CMK (cell line): ENCODE measurements around the gene TRIOBP.
A peak's percentile ranks its signal among the peaks of the same experiment; 100 is the strongest.

Experiments
- DNase-seq: peaks from one replicate; pipeline ENCODE4 v3.0.0-alpha.2; 2010; ENCODE audit warnings: low read depth

The TRIOBP gene

GRCh38 chr22:37672206-37672919 lies 24.5 kb upstream of the TRIOBP start:
- DNase-seq = no peak

DNA sequence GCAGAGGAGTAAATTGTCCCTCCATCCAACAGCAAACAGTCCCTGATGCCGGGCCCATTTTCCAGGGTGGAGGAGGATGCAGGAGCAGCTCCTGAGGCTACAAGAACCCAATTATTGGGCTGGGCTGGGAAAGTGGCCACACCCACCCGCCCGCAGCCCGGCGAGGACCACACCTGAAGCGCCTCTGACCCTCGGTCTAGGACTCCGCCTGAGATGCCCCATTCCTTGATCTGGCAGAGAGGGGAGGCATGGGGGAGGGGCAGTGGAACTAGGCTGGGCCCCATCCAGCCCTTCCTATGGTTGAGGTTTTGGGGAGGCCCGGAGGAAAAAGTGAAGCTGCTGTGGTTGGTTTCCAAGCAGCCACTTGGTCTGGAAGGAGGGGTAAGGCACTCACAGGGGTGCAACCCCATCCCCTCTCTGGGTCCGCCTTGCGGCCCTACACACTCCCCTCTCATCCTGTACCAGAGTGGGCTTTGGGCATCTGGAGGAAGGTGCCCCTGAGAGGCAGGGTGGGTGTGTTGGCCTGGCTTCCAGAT lies 23.9 kb upstream of the TRIOBP start:
- no peak for DNase-seq

- DNase-seq = no peak
Measured at GRCh38 chr22:37674248-37674647, 22.6 kb upstream of the TRIOBP start.

GRCh38 chr22:37674951-37675929 lies 21.6 kb upstream of the TRIOBP start, which contains the start of gene LGALS1:
LGALS1 (plus strand) TSS chr22:37675636; CDS start chr22:37675703, 67 bp downstream.
- DNase-seq = no peak

DNA sequence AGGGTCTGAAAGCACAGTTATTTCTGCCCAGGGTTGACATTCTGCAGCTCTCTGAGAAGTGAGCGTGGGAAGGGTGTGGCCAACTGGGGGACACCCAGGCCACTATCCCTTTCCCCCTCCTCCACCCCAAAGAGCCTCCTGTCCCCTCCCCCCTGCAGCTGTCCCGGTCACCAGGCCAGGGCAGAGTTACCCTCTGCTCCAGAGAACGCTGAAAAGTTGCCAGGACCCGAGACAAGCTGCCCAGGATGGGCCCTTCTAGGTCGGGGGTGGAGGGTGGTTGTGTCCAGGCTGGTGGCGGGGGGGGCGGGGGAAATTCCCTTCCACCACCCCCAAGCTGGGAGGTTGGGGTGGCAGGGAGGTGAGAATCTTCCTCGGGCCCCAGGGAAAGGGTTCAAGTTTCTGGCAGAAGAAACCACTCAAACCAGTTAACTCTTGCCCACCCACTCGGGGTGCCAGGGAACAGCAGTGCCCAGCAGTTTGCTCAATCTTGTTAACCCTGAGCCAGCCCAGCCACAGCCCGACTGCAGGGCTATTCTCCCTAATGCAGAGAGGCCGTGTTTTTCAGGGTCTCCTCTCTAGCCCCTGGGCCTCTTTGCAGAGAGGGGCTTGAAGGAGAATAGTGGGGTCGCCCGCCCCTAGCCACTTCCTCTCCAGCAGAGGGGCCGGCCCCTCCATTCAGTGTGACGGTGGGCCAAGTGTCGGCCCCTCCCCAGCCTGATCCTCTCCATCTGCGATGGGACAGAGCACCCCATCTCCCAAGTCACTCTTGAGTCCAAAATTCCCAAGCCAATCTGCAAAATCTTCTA lies 20.7 kb upstream of the TRIOBP start:
- no peak for DNase-seq

GRCh38 chr22:37676736-37677492 lies 19.9 kb upstream of the TRIOBP start:
- DNase-seq = peak; percentile 81

DNA sequence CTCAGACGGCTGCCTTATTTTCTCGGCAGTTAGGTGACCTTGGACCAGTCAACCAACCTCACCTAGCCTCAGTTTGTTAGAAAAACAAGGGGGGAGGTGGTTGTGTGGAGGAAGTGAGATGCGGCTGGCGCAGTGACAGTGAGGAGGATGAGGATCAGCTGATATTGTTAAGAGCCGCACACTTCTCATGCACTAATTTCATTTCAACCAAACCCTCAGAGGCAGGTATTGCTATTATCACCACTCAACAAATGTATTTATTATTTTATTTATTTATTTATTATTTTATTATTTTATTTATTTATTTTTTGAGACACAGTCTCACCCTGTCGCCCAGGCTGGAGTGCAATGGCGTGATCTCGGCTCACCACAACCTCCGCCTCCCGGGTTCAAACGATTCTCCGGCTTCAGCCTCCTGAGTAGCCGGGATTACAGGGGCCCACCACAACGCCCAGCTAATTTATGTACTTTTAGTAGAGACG lies 19.3 kb upstream of the TRIOBP start:
- no peak for DNase-seq

DNA sequence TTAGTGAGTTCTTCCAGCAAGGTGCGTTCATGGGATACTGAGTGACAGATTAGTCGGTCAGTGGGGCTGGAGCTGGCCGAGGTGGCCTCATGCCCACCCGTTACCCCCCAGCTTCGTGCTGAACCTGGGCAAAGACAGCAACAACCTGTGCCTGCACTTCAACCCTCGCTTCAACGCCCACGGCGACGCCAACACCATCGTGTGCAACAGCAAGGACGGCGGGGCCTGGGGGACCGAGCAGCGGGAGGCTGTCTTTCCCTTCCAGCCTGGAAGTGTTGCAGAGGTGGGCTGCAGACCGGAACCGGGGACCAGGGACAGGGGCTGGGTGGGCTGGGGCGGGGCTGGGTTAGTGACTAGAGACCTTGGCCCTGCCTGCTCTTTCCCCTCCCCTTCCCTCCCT lies 18.5 kb upstream of the TRIOBP start:
- DNase-seq = no peak

DNA sequence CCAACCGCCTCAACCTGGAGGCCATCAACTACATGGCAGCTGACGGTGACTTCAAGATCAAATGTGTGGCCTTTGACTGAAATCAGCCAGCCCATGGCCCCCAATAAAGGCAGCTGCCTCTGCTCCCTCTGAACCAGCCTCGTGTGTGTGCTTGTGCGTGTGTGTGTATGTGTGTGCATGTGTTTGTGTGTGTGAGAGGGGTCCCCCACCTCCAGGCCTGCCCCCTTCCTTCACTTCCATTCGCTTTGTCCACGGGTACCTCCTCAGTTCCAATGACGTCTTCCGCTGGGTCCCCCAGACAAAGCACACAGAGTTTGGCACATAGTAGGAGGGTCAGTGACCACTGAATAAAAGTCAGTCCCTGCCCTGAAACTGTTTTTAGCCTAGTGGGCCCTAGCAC lies 17.2 kb upstream of the TRIOBP start:
- DNase-seq = no peak

DNA sequence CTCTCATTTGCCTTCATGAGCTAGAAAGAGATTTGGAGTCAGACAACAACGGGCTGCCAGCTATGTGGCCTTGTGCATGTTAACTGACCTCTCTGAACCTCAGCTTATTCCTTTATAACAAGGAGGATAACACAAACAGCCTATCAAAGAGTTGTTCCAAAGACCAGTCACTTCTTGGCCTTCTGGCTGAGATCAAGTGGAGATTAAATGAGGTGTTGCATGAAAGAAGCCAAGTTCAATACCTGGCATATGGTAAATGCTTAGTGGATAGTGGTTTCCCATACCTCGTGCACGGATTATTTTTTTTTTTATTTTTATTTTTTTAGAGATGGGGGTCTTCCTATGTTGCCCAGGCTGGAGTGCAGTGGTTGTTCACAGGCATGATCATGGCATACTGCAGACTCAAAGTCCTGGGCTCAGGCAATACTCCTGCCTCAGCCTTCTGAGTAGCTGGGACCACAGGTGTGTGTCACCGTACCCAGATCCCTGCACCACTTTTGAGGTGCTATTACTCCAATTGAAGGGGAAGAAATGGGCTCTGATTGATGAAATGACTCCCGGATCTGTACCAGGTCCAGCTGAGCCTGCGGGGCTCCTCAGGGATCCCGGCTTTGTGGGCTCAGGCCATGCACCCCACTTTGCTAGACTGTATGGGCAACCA lies 16.5 kb upstream of the TRIOBP start:
- DNase-seq = no peak

- no peak for DNase-seq
Measured at GRCh38 chr22:37681001-37681424, 15.8 kb upstream of the TRIOBP start.

DNA sequence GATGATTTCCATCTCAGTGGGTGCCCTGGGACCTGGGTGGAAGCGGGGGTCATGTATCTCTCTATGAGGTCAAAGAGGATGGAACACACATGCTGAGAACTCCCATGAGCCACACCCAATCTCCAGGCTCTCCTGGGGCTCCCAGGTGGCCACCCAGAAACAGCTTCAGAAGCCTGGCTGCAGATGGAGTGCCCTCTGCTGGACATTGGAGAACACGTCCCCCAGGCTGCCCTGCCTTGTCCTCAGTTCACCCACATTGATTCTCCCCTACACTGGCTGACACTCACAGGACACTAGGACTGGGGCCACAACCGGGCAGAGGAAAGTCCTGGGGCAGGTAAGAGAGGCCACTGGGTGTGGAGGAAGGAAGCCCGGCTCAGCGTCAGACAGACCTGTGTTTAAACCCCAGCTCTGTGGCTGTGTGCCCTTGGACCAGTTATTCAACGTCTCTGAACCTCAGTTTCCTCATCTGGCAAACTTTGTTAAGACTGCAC lies 15.2 kb upstream of the TRIOBP start:
- no peak for DNase-seq

DNA sequence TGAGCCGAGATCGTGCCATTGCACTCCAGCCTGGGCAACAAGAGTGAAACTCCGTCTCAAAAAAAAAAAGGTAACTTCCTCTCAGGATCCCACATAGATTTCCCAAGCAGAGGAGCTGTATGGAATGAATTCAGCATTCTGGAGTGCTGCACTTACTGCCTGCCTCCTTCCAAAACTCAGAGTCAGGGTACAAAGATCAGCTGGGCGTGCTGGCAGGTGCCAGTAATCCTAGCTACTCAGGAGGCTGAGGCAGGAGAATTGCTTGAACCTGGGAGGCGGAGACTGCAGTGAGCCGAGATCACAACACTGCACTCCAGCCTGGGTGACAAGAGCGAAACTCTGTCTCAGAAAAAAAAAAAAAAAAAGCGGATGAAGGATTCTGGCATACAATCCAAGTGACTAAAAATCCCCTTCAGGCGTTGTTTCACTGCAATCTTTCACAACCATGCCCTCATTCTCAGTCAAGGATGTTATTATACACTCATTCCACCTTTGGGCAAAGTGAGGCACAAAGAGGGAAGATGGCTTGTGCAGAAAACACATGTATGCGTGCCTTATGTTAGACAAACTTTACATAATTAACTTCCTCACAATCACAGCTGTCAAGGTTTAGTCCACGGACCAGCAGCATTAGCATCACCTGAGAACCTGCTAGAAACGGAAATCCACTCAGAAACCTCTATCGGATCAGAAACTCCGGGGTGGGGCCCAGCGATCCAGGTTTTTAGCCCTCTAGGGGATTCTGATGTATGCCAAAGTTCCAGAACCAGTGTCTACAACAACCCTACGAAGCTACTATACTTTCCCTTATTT lies 11.8 kb upstream of the TRIOBP start:
- no peak for DNase-seq

- DNase-seq = peak; percentile 71
Measured at GRCh38 chr22:37686002-37686982, 10.6 kb upstream of the TRIOBP start, which contains the start of gene NOL12. NOL12 (plus strand) TSS chr22:37686343; CDS start chr22:37686393, 50 bp downstream.

DNA sequence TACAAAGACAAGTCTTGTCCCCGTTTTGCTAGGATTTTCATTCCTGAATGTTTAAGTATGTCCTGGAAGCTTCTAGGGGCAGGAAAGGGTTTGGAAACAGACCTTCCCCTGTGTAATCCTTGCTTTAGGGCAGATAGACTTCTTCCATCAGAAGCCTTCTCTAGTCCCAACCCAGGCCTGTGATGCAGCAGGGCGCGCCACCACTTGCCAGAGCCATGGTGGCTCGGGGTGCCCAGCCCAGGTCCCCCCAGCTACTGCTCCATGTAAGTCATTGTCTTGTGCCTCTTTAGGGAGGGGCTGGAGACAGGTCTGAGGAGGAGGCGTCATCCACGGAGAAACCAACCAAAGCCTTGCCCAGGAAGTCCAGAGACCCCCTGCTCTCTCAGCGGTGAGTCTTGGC lies 6.4 kb upstream of the TRIOBP start:
- DNase-seq = no peak

DNA sequence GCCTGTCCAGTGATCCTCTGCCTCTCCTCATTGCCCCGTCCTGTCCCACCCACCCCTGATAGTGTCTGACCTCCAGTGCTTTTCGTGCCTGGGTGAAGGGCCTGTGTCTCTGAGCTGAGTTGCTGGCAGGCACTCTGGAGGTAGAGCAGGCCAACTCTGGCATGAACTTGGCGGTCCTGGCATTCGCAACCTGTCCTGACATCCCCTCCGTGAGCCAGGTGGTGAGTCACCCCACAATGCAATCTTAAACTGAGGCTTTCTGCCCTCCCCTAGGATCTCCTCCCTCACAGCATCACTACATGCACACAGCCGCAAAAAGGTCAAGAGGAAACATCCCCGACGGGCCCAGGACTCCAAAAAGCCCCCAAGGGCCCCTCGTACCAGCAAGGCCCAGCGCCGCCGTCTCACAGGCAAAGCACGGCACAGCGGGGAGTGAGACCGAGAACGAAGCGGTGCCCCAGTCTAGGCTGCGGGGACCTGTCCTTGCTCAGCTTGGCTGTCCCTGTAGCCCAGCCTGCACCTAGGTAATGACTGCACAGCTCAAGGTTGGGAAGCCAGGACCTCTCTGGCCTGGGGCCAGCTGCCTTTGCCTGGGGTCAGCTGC lies 5.8 kb upstream of the TRIOBP start:
- DNase-seq = no peak

GRCh38 chr22:37692627-37693285 lies 4.1 kb upstream of the TRIOBP start:
- no peak for DNase-seq
